Pancreas (tissue), 10 donors: Measurements from ENCODE around the gene ADGRB2. TPM values are rescaled to one million over a fixed set of nuclear protein-coding genes. Genes with fewer than 3 reads are reported as not detected.

Experiments used
- ATAC-seq, 4 donors: fragments of 200-7000 bp; cut with Tn5 transposase; one replicate each; pipeline versions ENCODE4 v1.8.0 to v1.9.1; 2020; ENCODE audit warnings: mild to moderate bottlenecking in 4 of 4, moderate library complexity in 4 of 4
- DNase-seq, 6 donors: peaks; one replicate each; pipeline ENCODE4 v3.0.0-alpha.2; 2020
- FAIRE-seq: peaks from 2 replicates; lab custom pipeline; 2012; peaks lifted over from hg19 to GRCh38; lab: Jason Lieb, UNC
- H3K27ac ChIP-seq, 4 donors: fragments of 200-600 bp; sonication (generic); 1 replicate in 3 of 4; 2 replicates in 1 of 4; pipeline versions ENCODE4 v1.5.0 to v1.8.0; 2020
- H3K27me3 ChIP-seq, 4 donors: fragments of 200-600 bp; one replicate each; pipeline ENCODE4 v1.8.0; 2021
- H3K36me3 ChIP-seq, 3 donors: fragments of 200-600 bp; sonication (generic) in 1 of 3; one replicate each; pipeline versions ENCODE4 v1.5.0 to v1.8.0; 2020 to 2021
- H3K4me1 ChIP-seq, 3 donors: fragments of 200-600 bp; one replicate each; pipeline ENCODE4 v1.8.0; 2021
- H3K4me3 ChIP-seq, 4 donors: fragments of 200-600 bp; sonication (generic) in 2 of 4; one replicate each; pipeline versions ENCODE4 v1.5.0 to v1.8.0; 2020 to 2021
- H3K9me3 ChIP-seq, 4 donors: fragments of 200-600 bp; one replicate each; pipeline ENCODE4 v1.8.0; 2021
- CTCF ChIP-seq, 4 donors: fragments of 200-600 bp; sonication (generic) in 3 of 4; IDR thresholded peaks; one replicate each; pipeline versions ENCODE4 v1.5.0 to v1.8.0; 2021; ENCODE audit warnings: antibody characterized with exemption in 4 of 4
- WGBS, 2 donors: extraction: QIAGEN DNeasy Blood & Tissue Kit; methylation state at CpG; one replicate each; pipeline ENCODE4 v1.1.7; 2013; 5-methylcytosine and 5-hydroxymethylcytosine counted together
- intact Hi-C, 3 donors: fragments of 100-400 bp; cut with DNase I; formaldehyde crosslinking; loops; one replicate each; pipeline versions ENCODE4 v1.11.1 to v1.14.2; 2022
- polyA plus RNA-seq, 2 donors: library from polyadenylated mRNA; stranded (reverse); fragments of 200-250 nt; gene quantifications; one replicate each; pipeline ENCODE4 v1.2.3, GENCODE V29; 2013
- total RNA-seq, 6 donors: library from RNA; stranded (reverse); fragmentation: NEBNext Ultra II Directional in 4 of 6; extraction: Animal tissue kit (Norgen Biotek cat#: 25700) in 4 of 6; gene quantifications; one replicate each; pipeline versions ENCODE4 v1.2.1 to v1.2.4, GENCODE V29; 2021 to 2023
- donor health status: healthy with polysubstance abuse.
- donor health status: DM: no; HTN: no; CAD: no; lungs with moderate emphysema.
- donor health status: DM: no; HTN: no; CAD: no.
- donor health status: control.
- donor health status: control.
- donor health status: Bipolar disorder and iron deficiency.
- donor health status: DM: yes; HTN: yes; CAD: no.
- donor health status: DM: no; HTN: no; CAD: no.
- donor health status: DM: no; HTN: no; CAD: no.
- donor health status: DM: yes; HTN: yes; CAD: no.

The ADGRB2 gene
- total and polyA plus RNA-seq, 8 donors, result 0.12 to 1.3 (median 0.43) TPM

- TF ChIP-seq CTCF (IDR thresholded peaks at IDR 0.05), result no peak
- Histone ChIP-seq H3K27ac (no peak overlapping the region), H3K9me3 (no peaks in the 10 kb centered on the region), H3K4me3 (no peak overlapping the region), H3K27me3 (no peaks in the 10 kb centered on the region), H3K36me3 (no peaks in the 10 kb centered on the region), H3K4me1 (no peaks in the 10 kb centered on the region)
- 68 to 76% methylated on average over 13 of the region's 13 CpGs for WGBS, 2 donors
- intact Hi-C loops, result no loop called here
- no peak for ATAC-seq
- DNase-seq, result no peak
- no peak for FAIRE-seq
Observed at GRCh38 chr1:31802190-31803150, 38.3 kb upstream of the ADGRB2 start.

- intact Hi-C loops, result no loop called here
- H3K36me3 ChIP-seq, result no peaks in the 10 kb centered on the region
- no peak for TF ChIP-seq CTCF (IDR thresholded peaks at IDR 0.05)
- ATAC-seq, result no peak
- H3K4me3 ChIP-seq, result no peak overlapping the region
- no peaks in the 10 kb centered on the region for H3K9me3 ChIP-seq
- no peak overlapping the region for H3K27ac ChIP-seq
- H3K27me3 ChIP-seq, result no peaks in the 10 kb centered on the region
- DNase-seq, result no peak
- WGBS, 2 donors, result 63 to 71% methylated on average over 1 of the region's 1 CpG
- FAIRE-seq, result no peak
- H3K4me1 ChIP-seq, result no peaks in the 10 kb centered on the region
Observed at GRCh38 chr1:31801458-31801857, 37.3 kb upstream of the ADGRB2 start.

GRCh38 chr1:31800674-31800967, 36.5 kb upstream of the ADGRB2 start:
- WGBS, 2 donors, result 92 to 93% methylated on average over 4 of the region's 4 CpGs
- no peak overlapping the region for H3K4me3 ChIP-seq
- no peak for DNase-seq
- intact Hi-C loops, result no loop called here
- H3K27me3 ChIP-seq, result no peaks in the 10 kb centered on the region
- H3K9me3 ChIP-seq, result no peaks in the 10 kb centered on the region
- FAIRE-seq, result no peak
- no peaks in the 10 kb centered on the region for H3K36me3 ChIP-seq
- H3K4me1 ChIP-seq, result no peaks in the 10 kb centered on the region
- TF ChIP-seq CTCF (IDR thresholded peaks at IDR 0.05), result no peak
- H3K27ac ChIP-seq, result no peak overlapping the region
- no peak for ATAC-seq

GRCh38 chr1:31799895-31800673, 35.9 kb upstream of the ADGRB2 start:
- no peak for TF ChIP-seq CTCF (IDR thresholded peaks at IDR 0.05)
- no peak for ATAC-seq
- FAIRE-seq, result no peak
- Histone ChIP-seq H3K4me3 (no peak overlapping the region), H3K9me3 (no peaks in the 10 kb centered on the region), H3K27me3 (no peaks in the 10 kb centered on the region), H3K36me3 (no peaks in the 10 kb centered on the region), H3K27ac (no peak overlapping the region), H3K4me1 (no peaks in the 10 kb centered on the region)
- peak in 1 of 6 donors; percentile 41 for DNase-seq
- 84 to 86% methylated on average over 16 of the region's 16 CpGs for WGBS, 2 donors
- intact Hi-C loops, result loop anchor here in 1 of 3 donors (10.0 kb wide), 1 partner anchor 235 kb away; no protein-coding TSS in a partner anchor
